Superior temporal gyrus (tissue), 1 donor: ENCODE results near the gene PF4V1.
"Not testable (repeated sequence)": the region's sequence is repeated elsewhere in the genome, so short reads cannot be mapped to it uniquely, and the experiment has no call there.

ENCODE experiments used
- DNase-seq: peaks from one replicate; pipeline ENCODE4 v3.0.0-alpha.2; 2016; ENCODE audit errors: extremely low spot score

Gene PF4V1

DNA sequence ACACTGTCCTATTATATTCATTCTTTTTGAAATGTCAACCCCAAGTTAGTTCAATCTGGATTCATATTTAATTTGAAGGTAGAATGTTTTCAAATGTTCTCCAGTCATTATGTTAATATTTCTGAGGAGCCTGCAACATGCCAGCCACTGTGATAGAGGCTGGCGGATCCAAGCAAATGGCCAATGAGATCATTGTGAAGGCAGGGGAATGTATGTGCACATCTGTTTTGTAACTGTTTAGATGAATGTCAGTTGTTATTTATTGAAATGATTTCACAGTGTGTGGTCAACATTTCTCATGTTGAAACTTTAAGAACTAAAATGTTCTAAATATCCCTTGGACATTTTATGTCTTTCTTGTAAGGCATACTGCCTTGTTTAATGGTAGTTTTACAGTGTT is 17.7 kb downstream of the PF4V1 start:
- no peak for DNase-seq

DNA sequence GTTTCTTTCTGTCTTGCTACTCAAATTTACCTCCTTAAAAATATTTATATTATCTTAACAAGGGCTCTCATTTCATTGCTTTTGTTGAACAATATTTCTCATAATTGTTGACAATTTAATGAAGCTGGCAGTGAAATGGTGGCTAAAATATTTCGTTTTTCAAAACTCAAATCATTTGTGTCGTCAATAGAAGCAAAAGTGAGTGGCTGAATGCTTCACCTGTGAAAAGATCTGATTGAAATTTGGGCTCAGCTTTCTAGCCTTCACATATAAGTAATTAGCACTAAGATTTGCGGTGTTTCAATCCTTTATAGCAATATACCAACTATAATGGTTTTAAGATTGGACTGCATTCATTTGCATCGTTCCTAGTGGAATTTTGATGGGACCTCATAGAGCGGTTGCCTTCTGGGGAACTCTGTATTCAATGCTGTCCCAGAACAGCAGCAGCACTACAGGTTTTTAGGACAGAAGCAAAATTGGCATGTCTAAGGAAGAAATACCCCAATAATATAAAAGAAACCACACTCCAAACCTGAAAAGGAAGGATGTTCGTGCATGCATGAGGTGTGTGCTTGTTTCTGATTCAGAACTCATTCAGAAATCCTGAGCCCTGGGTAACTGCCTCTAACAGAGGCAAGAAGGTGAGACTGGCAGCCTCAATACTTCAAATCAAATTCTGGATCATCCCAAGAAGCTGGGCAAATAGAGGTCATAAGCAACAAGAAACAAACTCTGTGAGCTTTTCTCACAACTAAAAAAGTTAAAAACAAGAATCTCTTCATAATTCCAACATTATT is 18.6 kb downstream of the PF4V1 start:
- DNase-seq: no peak

DNA sequence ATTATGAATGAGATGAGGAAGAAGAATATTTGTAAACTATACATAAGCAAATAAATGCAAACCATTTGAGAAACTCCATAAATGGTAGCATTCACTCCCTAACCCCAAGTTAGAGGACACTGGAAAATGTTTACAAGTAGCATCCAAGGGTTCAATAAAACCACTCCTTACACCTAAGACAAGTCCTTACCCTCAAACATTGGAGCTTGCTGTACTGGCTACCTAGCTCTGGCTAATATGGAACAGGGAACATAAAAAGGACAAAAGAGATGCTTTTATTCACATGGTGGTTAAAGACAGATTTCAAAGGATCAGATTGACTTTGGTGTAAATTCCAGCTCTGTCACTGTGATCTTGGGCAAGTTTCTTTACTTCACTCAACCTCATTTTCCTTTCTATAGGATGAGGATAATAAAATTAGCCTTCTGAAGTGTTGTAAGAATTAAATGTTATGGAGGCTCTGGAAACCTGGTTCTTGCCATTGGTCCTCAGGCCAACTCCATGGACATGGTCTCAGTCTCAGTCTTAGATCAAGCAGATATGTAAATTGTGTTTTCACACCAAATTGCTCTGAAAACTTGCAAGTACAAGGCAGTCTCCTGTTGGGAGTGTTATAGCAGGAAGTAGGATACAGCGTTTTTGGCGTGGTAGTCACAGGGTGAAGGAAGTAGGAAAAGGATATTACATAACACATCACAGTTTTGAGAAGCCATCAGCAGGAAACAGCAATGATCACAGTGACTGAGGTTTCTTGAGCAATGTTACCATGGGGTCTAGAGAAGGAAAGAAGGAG is 19.4 kb downstream of the PF4V1 start:
- no peak for DNase-seq

DNA sequence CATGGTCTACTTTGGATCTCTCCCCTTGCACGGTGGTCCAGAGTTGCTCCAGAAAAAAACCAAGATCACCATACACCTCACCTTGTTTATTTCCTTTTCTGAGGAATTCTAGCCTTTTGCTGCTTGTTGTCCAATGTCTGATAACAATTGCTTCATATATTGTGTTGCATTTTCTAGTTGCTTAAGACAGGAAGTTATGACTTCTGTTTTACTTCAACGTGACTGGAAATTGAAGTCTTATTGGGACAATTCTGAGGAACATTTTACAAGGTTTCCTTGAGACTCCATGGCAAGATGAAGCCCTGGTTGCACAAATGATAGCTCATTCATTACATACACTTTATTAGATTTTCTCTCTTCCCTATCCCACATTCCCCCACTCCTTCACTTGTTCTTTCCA is 21.3 kb downstream of the PF4V1 start:
- DNase-seq: no peak

DNA sequence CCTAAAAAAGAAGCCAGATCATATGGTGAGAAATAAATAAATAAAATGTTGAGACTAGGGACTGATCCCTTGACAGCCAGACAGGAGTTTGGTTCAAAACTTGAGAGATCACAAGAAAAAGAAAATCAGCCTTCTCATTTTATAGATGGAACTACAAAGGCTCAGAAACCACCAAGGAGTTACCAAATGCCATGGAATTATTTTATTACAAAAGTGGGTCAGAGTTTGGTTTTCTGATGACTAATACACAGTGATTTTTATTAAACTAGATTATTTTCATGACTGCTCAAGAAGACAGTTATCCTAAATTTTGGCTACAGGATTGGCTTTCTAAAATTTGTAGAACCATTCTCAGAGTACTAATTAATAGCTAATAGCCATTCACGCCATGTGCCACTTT is 22.3 kb downstream of the PF4V1 start:
- no peak for DNase-seq

DNA sequence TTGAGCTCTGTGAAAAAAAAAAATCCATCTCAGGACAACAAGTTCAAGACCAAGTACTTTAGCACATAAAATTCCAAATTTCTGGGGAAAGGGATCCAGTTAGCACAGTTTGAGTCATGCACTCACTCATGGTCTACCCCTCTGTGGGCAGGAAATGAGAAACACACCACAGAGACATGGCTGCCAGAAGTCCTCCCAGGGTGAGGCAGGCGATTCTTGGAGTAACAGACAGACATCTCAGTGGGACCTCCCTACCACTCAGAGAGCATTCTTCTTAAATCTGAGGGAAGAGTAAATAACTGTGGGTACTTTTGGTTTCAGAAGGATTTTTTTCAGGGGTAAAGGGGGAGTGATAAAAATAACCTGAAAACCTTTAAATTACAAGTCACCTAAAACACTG is 30.2 kb downstream of the PF4V1 start:
- DNase-seq: no peak

DNA sequence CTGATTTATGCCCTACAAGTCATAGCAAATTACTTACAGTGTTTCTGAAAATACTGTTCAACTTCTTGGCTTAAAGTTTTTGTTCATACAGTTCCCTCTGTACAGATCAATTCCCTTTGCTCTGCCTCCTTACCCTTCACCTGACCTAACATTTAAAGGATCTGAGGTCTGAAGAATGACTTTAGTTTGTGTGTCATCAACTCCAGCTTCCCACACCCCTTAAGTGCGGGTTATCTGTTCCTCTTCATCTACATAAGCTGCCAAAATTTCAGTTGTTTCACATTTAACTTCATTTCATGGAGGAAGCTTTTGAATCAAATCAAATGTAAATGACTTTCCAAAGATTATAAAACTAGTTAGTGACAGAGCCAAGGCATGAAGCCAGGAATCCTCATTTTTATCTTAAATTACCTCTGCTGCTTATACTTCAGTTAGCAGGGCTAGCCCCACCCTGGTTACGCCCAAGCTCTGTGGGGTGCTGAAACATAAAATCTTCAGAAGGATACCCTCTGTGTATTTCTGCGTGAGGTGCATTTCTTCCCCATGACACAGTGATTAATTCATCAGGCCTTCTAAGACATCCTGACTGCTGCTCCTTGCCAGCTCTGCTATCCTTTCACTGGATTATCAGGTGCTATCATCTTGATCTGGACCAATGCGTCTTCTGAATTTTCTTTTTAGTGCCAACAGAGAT is 32.6 kb downstream of the PF4V1 start:
- DNase-seq: no peak

DNA sequence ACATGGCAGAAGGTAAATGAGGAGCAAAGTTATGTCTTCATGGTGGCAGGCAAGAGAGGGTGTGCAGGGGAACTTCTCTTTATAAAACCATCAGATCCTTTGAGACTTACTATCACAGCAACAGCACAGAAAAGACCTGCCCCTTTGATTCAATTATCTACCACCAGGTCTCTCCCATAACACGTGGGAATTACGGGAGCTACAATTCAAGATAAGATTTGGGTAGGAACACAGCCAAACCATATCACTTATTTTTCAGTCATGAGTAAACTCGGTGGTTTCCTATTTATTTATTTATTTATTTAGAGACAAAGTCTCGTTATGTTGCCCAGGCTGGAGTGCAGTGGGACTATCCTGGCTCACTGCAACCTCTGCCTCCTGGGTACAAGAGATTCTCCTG is 38.2 kb downstream of the PF4V1 start:
- DNase-seq: no peak

DNA sequence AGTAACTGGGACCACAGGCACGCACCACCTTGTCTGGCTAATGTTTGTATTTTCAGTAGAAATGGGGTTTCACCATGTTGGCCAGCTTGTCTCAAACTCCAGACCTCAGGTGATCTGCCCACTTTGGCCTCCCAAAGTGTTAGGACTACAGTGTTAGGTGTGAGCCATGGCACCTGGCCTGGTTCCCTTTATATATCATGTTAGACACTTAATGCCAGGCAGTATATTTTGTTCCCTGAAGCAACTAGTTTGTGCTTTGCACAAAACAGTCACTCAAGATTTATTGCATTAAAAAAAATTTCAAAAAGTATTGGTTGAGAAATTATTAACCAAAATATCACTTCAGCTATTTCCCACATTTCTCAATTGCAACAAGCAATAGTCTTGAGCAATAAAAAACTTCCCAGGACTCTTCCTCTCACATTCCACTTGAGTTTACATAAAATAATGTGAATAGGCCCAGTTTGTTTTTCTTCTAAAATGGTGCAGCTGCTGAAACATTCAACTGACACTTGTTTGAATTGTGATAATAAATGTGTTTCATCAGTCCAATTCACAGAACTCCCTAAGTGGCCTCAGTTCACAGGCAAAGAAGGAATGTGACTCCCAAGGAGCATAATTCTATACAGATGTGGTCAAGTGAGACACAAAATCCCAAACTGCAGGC is 38.8 kb downstream of the PF4V1 start:
- DNase-seq: no peak

DNA sequence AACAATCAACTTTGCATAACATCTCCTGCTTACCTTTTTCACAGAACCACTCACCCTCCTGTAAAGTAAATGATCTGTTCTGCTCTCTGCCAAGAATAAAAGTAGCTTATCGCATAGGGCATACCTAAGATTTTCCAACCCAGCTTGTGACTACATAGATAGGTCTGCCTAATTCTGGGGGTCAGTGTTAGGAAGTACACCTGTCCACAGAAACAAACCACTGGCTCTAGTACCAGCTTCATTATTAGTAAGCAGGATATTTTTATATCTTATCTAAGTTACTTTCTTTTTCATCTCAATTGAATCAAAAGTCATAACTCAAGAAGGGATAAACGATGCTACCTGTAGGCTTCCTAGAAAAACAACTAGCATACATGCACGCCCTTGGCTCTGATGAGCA is 39.9 kb downstream of the PF4V1 start:
- DNase-seq: no peak

DNA sequence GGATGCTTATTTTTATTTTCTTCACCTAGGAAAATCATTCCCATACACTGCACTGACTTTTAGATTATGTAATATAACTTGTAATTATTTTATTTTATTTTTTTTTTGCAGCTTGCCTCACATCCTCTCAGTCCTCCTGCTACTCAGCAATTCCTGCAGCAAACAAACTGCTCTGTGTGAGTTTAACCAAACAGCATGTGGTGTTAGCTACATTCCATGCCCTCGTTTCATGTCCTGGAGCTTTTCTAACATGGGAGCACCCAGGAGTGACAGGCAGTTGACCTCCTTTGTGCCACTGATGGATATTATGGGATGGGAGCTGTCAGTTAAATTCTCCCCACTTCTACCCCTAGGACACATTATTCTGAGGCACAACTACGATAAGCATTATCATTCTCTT is 40.9 kb downstream of the PF4V1 start:
- no peak for DNase-seq

DNA sequence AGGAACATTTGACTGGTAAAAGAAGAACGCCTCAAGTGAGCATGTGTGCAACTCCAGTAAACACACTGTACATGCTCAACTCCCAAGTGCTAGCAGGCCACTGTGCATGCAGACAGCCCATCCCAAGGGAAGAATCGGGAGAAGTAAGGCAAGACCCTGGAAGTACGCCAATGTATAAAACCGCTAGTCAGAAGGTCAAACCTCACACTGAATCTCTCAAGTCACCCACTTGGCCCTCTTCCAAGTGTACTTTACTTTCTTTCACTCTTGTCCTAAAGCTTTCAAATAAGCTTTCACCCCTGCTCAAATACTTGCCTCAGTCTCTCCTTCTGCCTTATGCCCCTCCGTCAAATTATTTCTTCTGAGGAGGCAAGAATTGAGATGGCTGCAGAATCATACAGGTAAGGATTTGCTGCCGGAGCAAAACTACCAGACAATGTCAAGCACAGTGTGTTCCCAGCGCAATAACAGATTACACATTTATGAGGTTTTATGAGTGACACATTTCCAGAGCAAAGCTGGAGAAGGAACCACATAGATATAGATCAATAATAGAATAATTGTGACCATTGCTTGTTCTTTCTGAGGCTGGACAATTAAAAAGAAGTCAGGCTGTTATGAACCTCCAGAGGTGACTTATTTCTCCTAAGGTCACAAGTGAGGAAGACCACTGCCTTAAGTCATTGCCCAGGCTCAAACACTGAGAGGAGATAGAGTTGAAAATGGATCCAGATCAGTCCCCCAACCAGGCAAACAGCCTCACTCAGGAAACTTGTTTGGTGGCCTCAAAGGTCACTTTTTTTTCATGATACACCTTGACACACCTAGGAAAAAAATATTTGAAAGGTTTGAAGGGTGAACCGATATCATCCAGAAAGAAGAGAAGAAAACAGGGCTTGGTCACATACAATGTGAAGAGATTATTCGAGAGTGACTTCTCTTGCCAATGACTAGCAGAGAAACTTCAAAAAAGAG is 42.4 kb downstream of the PF4V1 start:
- DNase-seq: no peak

DNA sequence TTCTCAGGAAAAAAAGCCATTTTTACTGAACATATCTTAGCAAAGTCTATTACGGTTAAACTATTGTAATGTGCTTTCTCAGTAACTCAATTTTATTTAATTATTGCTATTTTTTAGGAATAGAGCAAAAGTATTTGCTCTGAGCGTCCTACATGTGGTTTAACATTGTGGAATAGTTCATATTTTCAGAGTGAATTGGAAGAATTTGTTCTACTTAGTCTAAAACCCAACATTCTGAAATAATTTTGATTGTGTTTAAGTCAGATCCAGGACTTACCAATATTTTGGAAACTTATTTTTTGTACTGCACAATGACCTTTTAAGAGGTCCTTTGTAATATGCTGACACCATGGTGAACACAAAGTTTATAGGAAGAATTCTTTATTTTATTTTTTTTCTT is 43.3 kb downstream of the PF4V1 start:
- no peak for DNase-seq

DNA sequence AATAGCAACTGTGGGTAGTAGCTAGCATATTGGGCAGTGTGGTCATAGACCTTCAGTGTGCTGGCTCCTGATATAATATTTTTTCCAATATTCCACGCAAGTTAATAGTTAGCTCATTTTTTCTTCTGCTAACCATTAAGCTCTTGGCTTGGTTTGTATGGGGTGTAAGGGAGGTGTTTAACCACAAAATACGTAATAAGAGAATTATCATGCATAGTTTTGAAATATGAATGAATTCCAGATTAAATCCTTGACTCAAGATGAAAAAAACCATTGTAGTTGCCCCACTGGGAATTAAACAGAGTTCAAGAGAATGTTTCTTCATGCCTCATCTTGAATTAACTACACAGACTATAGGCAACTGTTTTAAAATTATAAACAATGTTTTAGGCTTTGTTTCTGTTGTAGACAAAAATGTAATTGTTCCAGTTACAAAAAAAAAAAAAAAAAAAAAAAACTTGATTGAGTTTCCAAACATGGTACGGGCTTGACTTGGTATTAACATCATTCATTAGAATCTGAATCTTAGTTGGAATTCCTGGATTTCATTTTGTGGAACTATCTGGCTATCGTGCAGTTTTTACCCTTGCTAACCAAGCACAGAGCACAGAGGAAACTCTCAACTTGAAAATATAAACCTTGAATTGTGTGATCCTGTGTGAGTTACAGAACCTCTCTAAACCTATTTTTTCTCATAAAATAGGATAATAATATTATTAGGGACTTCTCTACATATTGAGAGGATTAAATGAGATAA is 44.5 kb downstream of the PF4V1 start:
- no peak for DNase-seq

DNA sequence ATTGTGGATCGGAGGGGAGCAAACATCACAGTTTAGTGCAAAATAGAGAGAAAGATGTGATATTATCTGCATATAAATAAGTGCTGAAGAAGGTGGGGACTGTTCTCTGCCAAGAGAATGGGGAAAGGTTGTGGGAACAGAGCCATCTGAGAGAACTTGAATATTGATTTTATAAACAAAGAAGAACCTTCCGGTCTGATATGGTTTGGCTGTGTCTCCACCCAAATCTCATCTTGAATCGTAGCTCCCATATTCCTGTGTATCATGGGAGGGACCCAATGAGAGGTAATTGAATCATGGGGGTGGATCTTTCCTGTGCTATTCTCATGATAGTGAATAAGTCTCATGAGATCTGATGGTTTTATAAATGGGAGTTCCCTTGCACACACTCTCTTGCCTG is 46.2 kb downstream of the PF4V1 start:
- DNase-seq: not testable (repeated sequence)

DNA sequence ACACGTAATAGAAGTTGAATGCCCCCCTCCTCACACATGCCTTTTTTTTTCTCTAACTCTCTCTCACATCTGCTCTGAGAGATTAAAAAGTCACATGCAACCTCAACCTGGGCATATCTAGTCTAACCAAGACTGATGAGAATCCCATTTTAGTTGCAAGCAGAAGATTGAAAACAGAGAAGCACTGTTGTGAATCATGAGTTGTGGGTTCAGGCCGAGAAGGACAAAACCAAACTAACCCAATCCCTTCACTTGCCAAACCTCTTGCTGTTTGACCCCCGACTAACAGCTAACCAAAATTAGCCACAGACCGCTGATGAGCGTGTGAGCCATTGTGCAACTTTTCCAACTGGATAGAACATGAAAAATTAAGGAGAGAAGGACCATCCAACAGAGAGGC is 47.9 kb downstream of the PF4V1 start:
- DNase-seq: no peak

DNA sequence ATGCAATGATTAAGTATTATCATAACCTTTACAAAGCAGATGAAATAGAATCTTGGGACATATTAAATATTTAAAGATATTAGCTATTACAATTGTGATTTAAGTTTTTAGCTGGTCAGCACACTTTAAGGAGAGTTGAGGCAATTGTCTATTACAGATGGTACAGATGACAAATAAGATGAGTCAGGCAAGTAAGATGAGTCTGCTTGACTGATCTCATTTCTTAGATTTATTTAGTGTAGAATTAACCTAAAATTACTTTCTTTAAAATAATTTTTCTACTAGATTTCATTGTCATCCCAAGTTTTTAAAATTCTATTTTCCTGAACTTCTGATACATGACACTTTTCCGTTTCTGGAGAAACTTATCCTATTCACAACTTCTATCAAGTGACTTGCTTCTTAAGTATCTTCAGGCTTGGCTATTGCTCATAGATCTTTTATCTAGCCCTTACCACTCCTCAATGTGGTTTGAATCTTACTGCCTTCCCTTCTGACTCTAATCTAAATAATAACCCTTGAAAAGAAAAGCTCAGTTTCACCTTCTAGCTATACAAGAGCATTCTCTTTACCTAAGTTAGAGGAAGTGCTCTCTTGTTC is 49.0 kb downstream of the PF4V1 start:
- DNase-seq: no peak

DNA sequence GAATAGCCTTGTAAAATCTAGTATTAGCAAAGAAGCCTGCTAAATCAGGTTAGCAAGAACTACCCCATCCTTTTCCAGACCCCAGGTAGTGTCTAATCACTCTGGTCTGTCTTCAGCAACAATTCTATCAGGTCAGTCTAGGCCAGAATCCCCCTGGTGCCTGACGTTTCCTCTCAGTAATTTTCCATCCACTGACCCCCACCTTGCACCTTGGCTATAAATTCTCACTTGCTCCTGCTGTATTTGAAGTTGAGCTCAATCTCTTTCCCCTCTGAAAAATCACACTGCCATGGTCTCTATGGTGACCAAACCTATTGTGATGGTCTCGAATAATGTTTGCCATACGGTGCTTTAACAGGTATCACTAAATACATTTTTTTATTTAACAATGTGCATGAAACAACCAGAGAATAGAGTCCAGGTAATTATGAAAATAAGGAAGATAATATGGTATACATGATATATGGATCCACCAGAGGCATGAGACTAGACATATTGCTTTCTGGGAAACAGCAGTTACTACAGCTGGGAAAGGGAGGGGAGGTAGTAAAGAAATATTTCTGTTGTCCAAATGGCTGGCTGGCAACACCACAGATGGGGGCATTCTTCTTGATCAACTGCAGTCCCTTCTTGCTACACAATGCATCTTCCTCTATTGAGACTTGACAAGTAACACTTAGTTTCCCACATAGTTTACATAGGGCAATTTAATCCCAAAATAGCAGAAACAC is 49.9 kb downstream of the PF4V1 start:
- DNase-seq: no peak
